ENCODE data around the gene CKS2. TPM values are rescaled to one million over a fixed set of nuclear protein-coding genes. Genes with fewer than 3 reads are reported as not detected.

Gene CKS2
- polyA plus RNA-seq, 1 donor from 2014 or later = 48.5 TPM

- no peak overlapping the region for H3K27ac ChIP-seq (ENCODE audit: low read length)
- H3F3A ChIP-seq (ENCODE audit: insufficient read depth, low read length, poor library complexity, severe bottlenecking) = no peaks in the 10 kb centered on the region
- H3K36me3 ChIP-seq (ENCODE audit: insufficient read depth, low read length) = peaks cover 12% of the 10 kb centered on the region
- no peaks in the 10 kb centered on the region for H3K27me3 ChIP-seq (ENCODE audit: insufficient read depth, low read depth, low read length)
- no peaks in the 10 kb centered on the region for H3K9me2 ChIP-seq (ENCODE audit: insufficient read depth, low read length)
- no peaks in the 10 kb centered on the region for H3K79me2 ChIP-seq (replicated peaks; ENCODE audit: insufficient read depth, low read length)
- H3K4me2 ChIP-seq (ENCODE audit: low read length) = no peak overlapping the region
- no peak overlapping the region for H3K9ac ChIP-seq (ENCODE audit: low read length)
- no peak overlapping the region for H3K4me3 ChIP-seq (ENCODE audit: low read length)
- TF ChIP-seq TAF1 (IDR thresholded peaks at IDR 0.05; ENCODE audit: low read depth) (no peak), SMC3 (conservative IDR thresholded peaks at IDR 0.05; ENCODE audit: poor library complexity) (no peak), EZH2 (IDR thresholded peaks at IDR 0.05; ENCODE audit: borderline replicate concordance, insufficient read depth, low read length, poor library complexity, severe bottlenecking) (no peak), EP300 (conservative IDR thresholded peaks at IDR 0.05; ENCODE audit: poor library complexity, severe bottlenecking) (no peak), MXI1 (conservative IDR thresholded peaks at IDR 0.05; ENCODE audit: poor library complexity, severe bottlenecking) (no peak), RAD21 (conservative IDR thresholded peaks at IDR 0.05) (no peak), REST (IDR thresholded peaks at IDR 0.05; ENCODE audit: borderline replicate concordance) (no peak), CTCF (IDR thresholded peaks at IDR 0.05; ENCODE audit: poor library complexity, severe bottlenecking) (no peak), POLR2AphosphoS5 (IDR thresholded peaks at IDR 0.05) (no peak)
- H4K20me1 ChIP-seq (ENCODE audit: insufficient read depth) = no peaks in the 10 kb centered on the region
- no peak overlapping the region for H2AFZ ChIP-seq (ENCODE audit: low read depth, low read length)
- no peaks in the 10 kb centered on the region for H3K9me3 ChIP-seq (ENCODE audit: low read length)
These were observed 40.7 kb downstream of the CKS2 start for GRCh38 chr9:89351584-89352300.

GRCh38 chr9:89352451-89352850, 41.5 kb downstream of the CKS2 start:
- Histone ChIP-seq H3K36me3 (ENCODE audit: insufficient read depth, low read length) (peaks cover 12% of the 10 kb centered on the region), H3K9me3 (ENCODE audit: low read length) (no peaks in the 10 kb centered on the region), H3K9ac (ENCODE audit: low read length) (no peak overlapping the region), H2AFZ (ENCODE audit: low read depth, low read length) (no peak overlapping the region), H3F3A (ENCODE audit: insufficient read depth, low read length, poor library complexity, severe bottlenecking) (no peaks in the 10 kb centered on the region), H4K20me1 (ENCODE audit: insufficient read depth) (no peaks in the 10 kb centered on the region), H3K4me3 (ENCODE audit: low read length) (no peak overlapping the region), H3K27me3 (ENCODE audit: insufficient read depth, low read depth, low read length) (no peaks in the 10 kb centered on the region), H3K4me2 (ENCODE audit: low read length) (no peak overlapping the region), H3K79me2 (replicated peaks; ENCODE audit: insufficient read depth, low read length) (no peaks in the 10 kb centered on the region), H3K27ac (ENCODE audit: low read length) (no peak overlapping the region), H3K9me2 (ENCODE audit: insufficient read depth, low read length) (no peaks in the 10 kb centered on the region)
- TF ChIP-seq SMC3 (conservative IDR thresholded peaks at IDR 0.05; ENCODE audit: poor library complexity) (no peak), EP300 (conservative IDR thresholded peaks at IDR 0.05; ENCODE audit: poor library complexity, severe bottlenecking) (no peak), RAD21 (conservative IDR thresholded peaks at IDR 0.05) (no peak), TAF1 (IDR thresholded peaks at IDR 0.05; ENCODE audit: low read depth) (no peak), CTCF (IDR thresholded peaks at IDR 0.05; ENCODE audit: poor library complexity, severe bottlenecking) (no peak), REST (IDR thresholded peaks at IDR 0.05; ENCODE audit: borderline replicate concordance) (no peak), EZH2 (IDR thresholded peaks at IDR 0.05; ENCODE audit: borderline replicate concordance, insufficient read depth, low read length, poor library complexity, severe bottlenecking) (no peak), MXI1 (conservative IDR thresholded peaks at IDR 0.05; ENCODE audit: poor library complexity, severe bottlenecking) (no peak), POLR2AphosphoS5 (IDR thresholded peaks at IDR 0.05) (no peak)
